Stomach (tissue), 9 donors: ENCODE results near the gene PRR14L. TPM values are rescaled to one million over a fixed set of nuclear protein-coding genes. Genes with fewer than 3 reads are reported as not detected.

ENCODE experiments used
- DNase-seq, 2 donors: peaks; one replicate each; pipeline versions ENCODE4 v3.0.0 to v3.0.0-alpha.2; 2013 to 2019
- H3K27ac ChIP-seq, 5 donors: fragments of 200-600 bp in 4 of 5; sonication (generic) in 4 of 5; one replicate each; pipeline ENCODE4 v1.5.1; 2013 to 2019; ENCODE audit warnings: mild to moderate bottlenecking in 1 of 5, moderate library complexity in 1 of 5
- H3K27me3 ChIP-seq, 3 donors: fragments of 200-600 bp; sonication (generic); one replicate each; pipeline ENCODE4 v1.5.1; 2017 to 2019; ENCODE audit warnings: mixed run types in 1 of 3
- H3K36me3 ChIP-seq, 4 donors: fragments of 200-600 bp; sonication (generic); 1 replicate in 3 of 4; 2 replicates in 1 of 4; pipeline ENCODE4 v1.5.1; 2016 to 2019
- H3K4me1 ChIP-seq, 4 donors: fragments of 200-600 bp; sonication (generic); one replicate each; pipeline ENCODE4 v1.5.1; 2016 to 2019
- H3K4me3 ChIP-seq, 4 donors: fragments of 200-600 bp; sonication (generic) in 3 of 4; one replicate each; pipeline ENCODE4 v1.5.1; 2016 to 2019; ENCODE audit warnings: mild to moderate bottlenecking in 1 of 4
- H3K9me3 ChIP-seq, 4 donors: fragments of 200-600 bp; sonication (generic); one replicate each; pipeline ENCODE4 v1.5.1; 2016 to 2019
- EP300 ChIP-seq: sonication (generic); formaldehyde crosslinking; IDR thresholded peaks from one replicate; pipeline ENCODE4 v1.6.1; 2017; ENCODE audit warnings: antibody characterized with exemption
- POLR2A ChIP-seq, 4 donors: fragments of 450-650 bp; IDR thresholded peaks; one replicate each; pipeline ENCODE4 v1.6.1; 2016; ENCODE audit warnings: antibody characterized with exemption in 4 of 4, control low read depth in 2 of 4, mild to moderate bottlenecking in 1 of 4, moderate library complexity in 1 of 4
- POLR2AphosphoS5 ChIP-seq, 3 donors: sonication (generic); formaldehyde crosslinking; IDR thresholded peaks; one replicate each; pipeline ENCODE4 v1.6.1; 2016; ENCODE audit warnings: antibody characterized with exemption in 3 of 3
- WGBS, 5 donors: extraction: QIAGEN DNeasy Blood & Tissue Kit in 3 of 5; methylation state at CpG; one replicate each; pipeline versions ENCODE4 v1.1.5 to v1.1.7; 2013 to 2018; 5-methylcytosine and 5-hydroxymethylcytosine counted together
- intact Hi-C: fragments of 100-400 bp; cut with DNase I; formaldehyde crosslinking; loops from one replicate; pipeline ENCODE4 v1.15.1; 2023; ENCODE audit warnings: low total_unique reads
- polyA plus RNA-seq, 3 donors: library from polyadenylated mRNA; stranded (reverse); fragments of 200-250 nt; gene quantifications; one replicate each; pipeline ENCODE4 v1.2.3, GENCODE V29; 2013
- total RNA-seq, 5 donors: library from RNA; depleted of rRNA; stranded (reverse); fragments of >200 nt; gene quantifications; one replicate each; pipeline versions ENCODE4 v1.1.0 to v1.2.3, GENCODE V29; 2014 to 2016
- TF ChIP-seq, protein P1 (sequence below), 7 experiments: fragments of 450-650 bp in 4 of 7; fragments of 200-600 bp in 3 of 7; sonication (generic) in 3 of 7; IDR thresholded peaks; one replicate each; pipeline ENCODE4 v1.5.1; 2016 to 2019; ENCODE audit warnings: antibody characterized with exemption in 7 of 7, control low read depth in 2 of 7, mild to moderate bottlenecking in 1 of 7
- donor health status: healthy with polysubstance abuse.
- donor health status: Bipolar disorder and iron deficiency.
- donor health status: healthy.

PRR14L gene
- total and polyA plus RNA-seq, 8 donors = 4.0 to 193 (median 26.6) TPM

DNA sequence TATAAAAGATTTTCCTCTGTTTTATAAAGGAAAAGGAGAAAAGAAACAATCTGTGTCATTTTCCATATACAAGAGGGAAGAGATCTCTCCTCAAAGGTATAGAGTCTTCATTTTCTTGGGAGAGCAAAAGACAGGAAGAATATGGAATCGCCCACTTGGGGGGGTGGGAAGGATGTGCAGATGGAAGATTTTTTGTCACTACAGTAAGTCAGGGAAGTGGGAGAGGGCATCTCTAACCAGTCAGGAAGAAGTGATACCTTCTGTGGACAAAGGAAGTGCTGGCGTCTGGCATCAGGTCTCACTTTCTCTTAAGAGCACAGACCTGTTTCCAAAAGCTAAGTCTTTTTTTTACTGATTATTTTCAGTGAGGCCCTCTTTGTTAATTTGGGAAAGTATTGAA lies 1.4 kb downstream of the PRR14L start:
- DNase-seq = peak in 1 of 2 donors; percentile 12
- H3K27ac ChIP-seq = peak overlapping the region in 3 of 5 donors; percentile 6 to 91 (median 89)
- WGBS, 5 donors = 15 to 25% (median 19%) methylated on average over 2 of the region's 2 CpGs
- peak overlapping the region in 3 of 4 donors; percentile 78 to 96 (median 94) for H3K4me3 ChIP-seq
- intact Hi-C loops = no loop called here
- H3K27me3 ChIP-seq = no peaks in the 10 kb centered on the region
- no peaks in the 10 kb centered on the region for H3K9me3 ChIP-seq
- peaks cover 25 to 62% (median 48%) of the 10 kb centered on the region in 4 donors for H3K4me1 ChIP-seq
- peaks cover 0 to 20% (median 5%) of the 10 kb centered on the region in 4 donors for H3K36me3 ChIP-seq
- TF ChIP-seq EP300 (no peak), POLR2A (IDR thresholded peaks at IDR 0.05) (no peak), POLR2AphosphoS5 (IDR thresholded peaks at IDR 0.05) (no peak)
- TF ChIP-seq, protein P1, sequence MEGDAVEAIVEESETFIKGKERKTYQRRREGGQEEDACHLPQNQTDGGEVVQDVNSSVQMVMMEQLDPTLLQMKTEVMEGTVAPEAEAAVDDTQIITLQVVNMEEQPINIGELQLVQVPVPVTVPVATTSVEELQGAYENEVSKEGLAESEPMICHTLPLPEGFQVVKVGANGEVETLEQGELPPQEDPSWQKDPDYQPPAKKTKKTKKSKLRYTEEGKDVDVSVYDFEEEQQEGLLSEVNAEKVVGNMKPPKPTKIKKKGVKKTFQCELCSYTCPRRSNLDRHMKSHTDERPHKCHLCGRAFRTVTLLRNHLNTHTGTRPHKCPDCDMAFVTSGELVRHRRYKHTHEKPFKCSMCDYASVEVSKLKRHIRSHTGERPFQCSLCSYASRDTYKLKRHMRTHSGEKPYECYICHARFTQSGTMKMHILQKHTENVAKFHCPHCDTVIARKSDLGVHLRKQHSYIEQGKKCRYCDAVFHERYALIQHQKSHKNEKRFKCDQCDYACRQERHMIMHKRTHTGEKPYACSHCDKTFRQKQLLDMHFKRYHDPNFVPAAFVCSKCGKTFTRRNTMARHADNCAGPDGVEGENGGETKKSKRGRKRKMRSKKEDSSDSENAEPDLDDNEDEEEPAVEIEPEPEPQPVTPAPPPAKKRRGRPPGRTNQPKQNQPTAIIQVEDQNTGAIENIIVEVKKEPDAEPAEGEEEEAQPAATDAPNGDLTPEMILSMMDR (IDR thresholded peaks at IDR 0.05) = no peak

DNA sequence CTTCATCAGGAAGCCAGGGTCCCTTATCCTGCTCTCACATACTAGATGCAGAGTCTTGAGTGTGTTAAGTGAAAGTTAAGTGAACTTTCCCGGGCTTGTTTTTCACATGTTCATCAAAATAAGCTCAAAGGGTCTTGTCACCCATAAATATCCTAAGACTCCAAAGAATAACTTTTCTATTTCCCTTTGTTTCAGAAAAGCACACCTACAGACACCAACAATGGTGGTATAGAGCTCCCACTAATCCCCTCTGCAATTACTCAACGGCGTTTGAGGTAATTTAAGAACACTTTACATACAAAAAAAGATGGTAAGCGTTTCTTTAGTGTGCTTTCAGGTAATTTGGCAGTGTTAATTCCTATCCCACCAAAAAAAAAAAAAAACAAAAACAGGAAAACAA lies 2.5 kb downstream of the PRR14L start:
- H3K27me3 ChIP-seq = no peaks in the 10 kb centered on the region
- H3K27ac ChIP-seq = no peak overlapping the region
- no peaks in the 10 kb centered on the region for H3K9me3 ChIP-seq
- 67 to 73% (median 70%) methylated on average over 4 of the region's 4 CpGs for WGBS, 5 donors
- TF ChIP-seq, protein P1 (IDR thresholded peaks at IDR 0.05) = no peak
- TF ChIP-seq POLR2A (IDR thresholded peaks at IDR 0.05) = no peak
- no peak for TF ChIP-seq POLR2AphosphoS5 (IDR thresholded peaks at IDR 0.05)
- no peak for TF ChIP-seq EP300
- peaks cover 0 to 20% (median 10%) of the 10 kb centered on the region in 4 donors for H3K36me3 ChIP-seq
- no peak for DNase-seq
- peaks cover 18 to 52% (median 38%) of the 10 kb centered on the region in 4 donors for H3K4me1 ChIP-seq
- intact Hi-C loops = no loop called here
- no peak overlapping the region for H3K4me3 ChIP-seq

DNA sequence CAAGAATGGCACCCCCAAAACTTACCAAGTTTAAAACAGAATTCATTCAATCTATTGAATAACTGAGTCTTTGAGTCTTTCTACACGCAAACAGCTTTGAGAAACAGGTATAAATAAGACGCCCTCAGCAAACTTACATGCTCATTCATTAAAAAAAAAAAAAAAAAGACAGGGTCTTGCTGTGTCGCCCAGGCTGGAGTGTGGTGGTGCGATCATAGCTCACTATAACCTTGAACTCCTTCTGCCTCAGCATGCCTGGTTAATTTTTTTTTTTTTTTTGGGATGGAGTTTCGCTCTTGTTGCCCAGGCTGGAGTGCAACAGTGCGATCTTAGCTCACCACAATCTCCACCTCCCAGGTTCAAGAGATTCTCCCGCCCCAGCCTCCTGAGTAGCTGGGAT lies 6.1 kb downstream of the PRR14L start:
- Histone ChIP-seq H3K9me3 (no peaks in the 10 kb centered on the region), H3K27ac (no peak overlapping the region), H3K27me3 (no peaks in the 10 kb centered on the region), H3K4me1 (peaks cover 16 to 63% (median 44%) of the 10 kb centered on the region in 4 donors), H3K4me3 (no peak overlapping the region), H3K36me3 (peaks cover 0 to 29% (median 22%) of the 10 kb centered on the region in 4 donors)
- 90 to 97% (median 96%) methylated on average over 7 of the region's 7 CpGs for WGBS, 5 donors
- no peak for DNase-seq
- intact Hi-C loops = no loop called here
- TF ChIP-seq POLR2A (IDR thresholded peaks at IDR 0.05) (no peak), EP300 (no peak), POLR2AphosphoS5 (IDR thresholded peaks at IDR 0.05) (no peak)
- TF ChIP-seq, protein P1 (IDR thresholded peaks at IDR 0.05) = no peak

DNA sequence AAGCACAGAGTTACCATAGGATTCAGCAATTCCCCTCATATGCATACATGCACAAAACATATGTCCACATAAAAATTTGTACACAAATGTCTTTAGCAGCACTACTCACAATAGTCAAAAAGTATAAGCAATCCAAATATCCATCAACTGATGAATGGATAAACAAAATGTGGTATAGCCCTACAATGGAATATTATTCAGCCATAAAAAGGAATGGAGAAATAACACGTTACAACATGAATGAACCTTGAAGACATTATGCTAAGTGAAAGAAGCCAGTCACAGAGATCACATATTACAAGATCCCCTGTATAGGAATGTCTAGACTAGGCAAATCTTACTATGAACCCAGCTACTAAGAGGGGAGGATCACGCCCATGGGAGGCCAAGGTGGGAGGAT lies 7.2 kb downstream of the PRR14L start:
- H3K9me3 ChIP-seq = no peaks in the 10 kb centered on the region
- 96 to 100% (median 99%) methylated on average over 2 of the region's 2 CpGs for WGBS, 5 donors
- peaks cover 9 to 60% (median 35%) of the 10 kb centered on the region in 4 donors for H3K4me1 ChIP-seq
- no peak overlapping the region for H3K4me3 ChIP-seq
- TF ChIP-seq EP300 = no peak
- TF ChIP-seq, protein P1 (IDR thresholded peaks at IDR 0.05) = no peak
- TF ChIP-seq POLR2AphosphoS5 (IDR thresholded peaks at IDR 0.05) = no peak
- TF ChIP-seq POLR2A (IDR thresholded peaks at IDR 0.05) = no peak
- no peaks in the 10 kb centered on the region for H3K27me3 ChIP-seq
- DNase-seq = no peak
- no peak overlapping the region for H3K27ac ChIP-seq
- intact Hi-C loops = no loop called here
- peaks cover 0 to 41% (median 33%) of the 10 kb centered on the region in 4 donors for H3K36me3 ChIP-seq
